GM18870 (cell line): Measurements from ENCODE around the gene WDFY3.

Source experiments
- ATAC-seq: cut with Tn5 transposase; IDR thresholded peaks from one replicate; pipeline ENCODE4 v1.9.1; 2021; ENCODE audit warnings: moderate library complexity; ENCODE audit not compliant: unreplicated experiment

The WDFY3 gene

DNA sequence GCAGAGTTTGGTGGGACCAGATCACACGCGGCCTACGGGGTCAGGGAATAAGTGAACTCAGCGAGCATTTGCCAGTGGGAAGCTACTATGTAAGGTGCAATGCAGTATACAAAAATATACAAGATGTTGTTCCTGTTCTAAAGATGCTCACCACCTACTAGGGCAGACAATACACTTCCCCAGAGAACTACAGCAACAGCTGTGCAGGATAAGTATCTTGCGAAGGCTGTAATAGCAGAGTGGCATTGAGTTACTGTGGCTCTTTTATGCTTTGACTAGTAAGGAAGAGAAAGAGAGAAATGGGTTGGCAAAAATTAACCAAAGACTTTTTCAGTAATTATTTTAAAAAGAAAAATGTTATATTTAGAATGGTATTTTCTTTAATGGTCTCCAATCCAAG is 322.4 kb downstream of the WDFY3 start:
- ATAC-seq = no peak

DNA sequence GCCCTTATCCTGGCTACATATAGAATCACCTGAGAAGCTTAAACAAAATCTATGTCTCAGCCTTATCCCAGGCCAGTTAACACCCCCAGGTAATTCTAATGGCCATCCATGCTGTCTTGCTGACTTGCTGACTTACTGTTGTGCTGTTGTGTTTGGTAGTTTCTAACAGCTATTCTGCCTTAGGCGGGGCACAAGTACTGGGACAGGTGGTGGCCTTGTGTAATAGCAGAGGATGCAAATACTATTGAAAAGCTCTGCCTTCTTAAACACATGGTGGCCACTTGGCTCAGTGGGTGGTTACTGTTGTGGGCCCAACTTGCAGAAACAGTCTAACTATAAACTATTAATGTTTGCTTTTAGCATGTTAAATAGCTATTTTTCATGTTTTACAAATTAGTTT is 327.3 kb downstream of the WDFY3 start:
- ATAC-seq = no peak

DNA sequence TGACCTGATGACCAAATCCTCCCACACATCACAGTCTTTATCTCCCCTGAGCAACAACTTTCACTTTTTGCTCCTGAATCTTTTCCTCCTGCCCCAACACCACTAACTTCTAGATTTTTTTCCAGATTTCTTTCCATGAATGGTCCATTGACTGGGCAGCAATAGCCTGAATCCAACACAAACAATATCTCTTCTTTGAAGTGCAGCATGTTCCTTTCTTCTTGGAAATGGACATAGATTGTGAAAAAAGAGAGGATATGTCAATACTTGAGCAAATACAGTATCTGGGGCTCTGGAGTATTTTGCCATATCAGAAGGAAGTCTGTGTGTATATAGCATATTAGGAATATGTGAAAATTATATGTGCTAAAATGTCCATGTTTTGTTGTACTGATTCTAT is 328.4 kb downstream of the WDFY3 start:
- no peak for ATAC-seq

- ATAC-seq = no peak
Observed at GRCh38 chr4:84634961-84635360, 331.5 kb downstream of the WDFY3 start.

DNA sequence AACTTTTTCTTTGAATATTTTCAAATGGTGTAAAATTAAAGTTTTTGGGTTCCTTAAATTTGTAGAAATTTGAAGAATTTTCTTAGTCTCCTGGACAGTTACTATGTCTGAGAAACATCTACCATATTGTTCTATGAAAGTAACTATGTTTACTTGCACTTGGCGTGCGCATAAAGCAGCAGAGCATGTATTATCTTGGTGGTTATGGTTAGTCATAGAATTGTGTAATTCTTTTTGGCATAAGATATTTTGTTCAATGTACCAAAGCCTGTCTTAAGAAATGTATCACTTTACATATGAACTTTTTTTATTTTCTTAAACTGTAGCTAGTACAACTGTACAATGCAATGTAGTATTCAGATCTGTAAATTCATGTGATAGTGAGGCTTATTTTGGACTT is 334.4 kb downstream of the WDFY3 start:
- no peak for ATAC-seq

DNA sequence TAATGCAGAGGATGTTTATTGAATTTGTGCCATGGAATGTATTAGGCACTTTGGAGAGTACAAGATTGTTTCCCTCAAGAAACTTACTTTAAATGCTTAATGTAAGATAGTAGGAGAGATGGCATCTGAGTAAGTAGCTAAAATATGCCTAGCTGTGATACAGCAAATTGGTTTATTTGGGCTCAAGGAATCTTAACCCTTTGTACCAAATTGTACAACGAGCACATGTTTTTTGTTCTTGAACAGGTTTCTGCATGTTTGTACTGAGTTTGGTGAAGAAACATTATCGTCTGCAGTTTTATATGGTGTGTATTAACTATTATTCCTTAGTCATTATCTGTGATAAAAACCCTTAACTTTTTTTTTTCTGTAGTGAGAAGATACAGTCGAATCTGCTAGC is 334.9 kb downstream of the WDFY3 start:
- no peak for ATAC-seq

- no peak for ATAC-seq
Observed at GRCh38 chr4:84626673-84627072, 339.8 kb downstream of the WDFY3 start.

GRCh38 chr4:84623661-84624060 is 342.8 kb downstream of the WDFY3 start:
- ATAC-seq = no peak

- no peak for ATAC-seq
Observed at GRCh38 chr4:84622959-84623358, 343.5 kb downstream of the WDFY3 start.
